Epithelial cell of prostate (primary cell): ENCODE results near the gene MMEL1.

ENCODE experiments used
- DNase-seq: peaks from one replicate; pipeline ENCODE4 v3.0.0-alpha.2; 2011; ENCODE audit warnings: low read depth, low spot score
- H3K27ac ChIP-seq: fragments of 450-650 bp; 2 replicates; pipeline ENCODE4 v1.5.1; 2017; ENCODE audit warnings: mild to moderate bottlenecking

The MMEL1 gene

GRCh38 chr1:2594001-2594640 is 38.7 kb downstream of the MMEL1 start:
- H3K27ac ChIP-seq, result no peak overlapping the region
- no peak for DNase-seq

- H3K27ac ChIP-seq, result no peak overlapping the region
- DNase-seq, result no peak
Observed at GRCh38 chr1:2593251-2593878, 39.5 kb downstream of the MMEL1 start.

GRCh38 chr1:2592672-2593071 is 40.1 kb downstream of the MMEL1 start:
- no peak overlapping the region for H3K27ac ChIP-seq
- no peak for DNase-seq

- H3K27ac ChIP-seq, result no peak overlapping the region
- no peak for DNase-seq
Observed at GRCh38 chr1:2591581-2592261, 41.1 kb downstream of the MMEL1 start.

DNA sequence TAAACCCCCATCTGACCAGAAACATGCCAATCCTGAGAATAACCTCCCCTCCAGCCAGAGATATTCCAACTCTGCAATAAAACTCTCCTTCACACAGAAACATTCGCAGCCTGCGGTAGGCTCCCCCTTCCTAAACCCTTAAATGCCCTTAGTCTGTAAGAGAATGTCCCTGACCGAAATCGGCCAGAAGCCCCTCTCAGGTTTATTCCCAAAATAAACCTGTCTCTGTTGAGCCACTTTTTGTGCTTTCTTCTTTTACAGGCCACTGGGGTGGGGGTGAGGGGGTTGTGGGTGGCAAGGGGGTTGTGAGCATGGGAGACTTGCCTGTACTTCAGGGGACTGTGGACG is 41.6 kb downstream of the MMEL1 start:
- no peak for DNase-seq
- no peak overlapping the region for H3K27ac ChIP-seq

- H3K27ac ChIP-seq, result no peak overlapping the region
- no peak for DNase-seq
Observed at GRCh38 chr1:2590233-2591141, 42.3 kb downstream of the MMEL1 start.

DNA sequence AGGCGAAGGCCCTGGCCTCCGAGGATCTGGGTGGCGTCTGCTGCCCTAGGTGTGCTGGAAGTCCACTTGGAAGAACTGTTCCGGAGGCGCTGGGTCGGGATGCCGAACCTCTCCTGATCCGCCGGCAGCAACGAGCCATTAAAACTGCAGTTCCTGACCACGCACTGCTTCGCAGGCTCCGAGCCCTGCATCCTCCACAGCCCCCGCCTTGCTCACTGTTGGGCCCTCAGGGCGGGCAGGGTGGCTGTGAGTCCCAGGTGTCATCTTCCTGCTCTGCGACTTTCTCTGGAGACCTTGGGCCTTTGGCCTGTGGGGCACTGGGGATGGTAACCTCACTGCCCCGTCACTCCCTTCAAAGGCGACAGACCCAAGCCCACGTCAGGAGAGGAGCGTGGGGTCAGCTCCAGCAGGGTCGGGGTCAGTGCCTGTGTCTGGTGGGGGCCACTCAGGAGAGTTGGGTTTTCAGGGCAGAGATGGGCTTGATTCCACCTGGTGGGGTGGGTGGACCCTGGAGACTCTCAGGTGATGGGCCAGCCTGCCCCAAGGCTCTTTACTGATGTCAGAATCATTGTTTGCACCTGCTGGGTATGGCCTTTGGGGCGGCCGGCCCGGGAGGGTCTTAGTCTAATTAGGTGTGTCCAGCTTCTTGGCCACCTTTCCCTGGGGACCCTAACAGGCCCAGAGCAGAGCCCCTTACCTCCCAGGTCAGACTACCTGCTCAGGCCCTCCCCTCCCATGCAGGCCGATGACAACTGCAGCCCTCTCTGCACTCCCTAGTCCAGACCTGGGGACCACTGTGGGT is 43.2 kb downstream of the MMEL1 start:
- H3K27ac ChIP-seq, result no peak overlapping the region

DNA sequence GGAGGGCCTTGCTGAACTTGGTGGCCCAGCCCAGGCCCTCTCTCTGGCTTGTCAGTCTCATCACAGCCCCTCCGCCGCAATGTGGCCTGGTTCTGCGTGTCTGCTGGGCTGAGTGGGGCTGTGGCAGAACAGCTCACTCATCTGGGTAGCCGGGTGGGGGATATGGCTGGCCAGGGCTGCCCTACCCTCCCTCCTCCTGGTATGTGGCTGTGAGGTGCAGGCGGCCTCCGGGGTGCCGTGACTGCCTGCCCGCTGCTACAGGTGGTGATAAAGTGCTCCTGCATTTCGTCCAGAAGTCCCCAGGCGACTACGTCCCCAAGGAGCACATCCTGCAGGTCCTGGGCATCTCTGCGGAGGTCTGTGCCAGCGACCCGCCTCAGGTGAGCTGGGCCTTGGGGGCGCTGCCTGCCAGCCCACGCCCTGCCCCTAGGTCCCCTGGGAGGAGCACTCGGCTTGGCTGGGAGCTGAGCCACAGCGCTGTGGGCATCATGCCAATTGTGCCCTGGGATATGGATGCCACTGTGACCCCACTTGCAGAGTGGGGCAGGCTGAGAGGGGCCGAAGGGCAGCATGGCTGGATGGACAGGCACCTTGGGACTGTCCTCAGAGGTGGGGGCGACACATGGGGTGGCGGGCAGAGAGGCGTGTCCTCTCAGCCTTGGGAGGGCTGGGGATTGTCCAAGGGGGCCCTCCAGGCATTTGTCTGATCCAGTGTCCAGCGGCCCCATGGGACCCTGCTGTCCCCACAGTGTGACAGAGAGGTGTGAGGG is 44.0 kb downstream of the MMEL1 start:
- H3K27ac ChIP-seq, result no peak overlapping the region
- DNase-seq, result no peak

More for the DNA sequence above, 43.2 kb downstream of the MMEL1 start:
- DNase-seq, result no peak

DNA sequence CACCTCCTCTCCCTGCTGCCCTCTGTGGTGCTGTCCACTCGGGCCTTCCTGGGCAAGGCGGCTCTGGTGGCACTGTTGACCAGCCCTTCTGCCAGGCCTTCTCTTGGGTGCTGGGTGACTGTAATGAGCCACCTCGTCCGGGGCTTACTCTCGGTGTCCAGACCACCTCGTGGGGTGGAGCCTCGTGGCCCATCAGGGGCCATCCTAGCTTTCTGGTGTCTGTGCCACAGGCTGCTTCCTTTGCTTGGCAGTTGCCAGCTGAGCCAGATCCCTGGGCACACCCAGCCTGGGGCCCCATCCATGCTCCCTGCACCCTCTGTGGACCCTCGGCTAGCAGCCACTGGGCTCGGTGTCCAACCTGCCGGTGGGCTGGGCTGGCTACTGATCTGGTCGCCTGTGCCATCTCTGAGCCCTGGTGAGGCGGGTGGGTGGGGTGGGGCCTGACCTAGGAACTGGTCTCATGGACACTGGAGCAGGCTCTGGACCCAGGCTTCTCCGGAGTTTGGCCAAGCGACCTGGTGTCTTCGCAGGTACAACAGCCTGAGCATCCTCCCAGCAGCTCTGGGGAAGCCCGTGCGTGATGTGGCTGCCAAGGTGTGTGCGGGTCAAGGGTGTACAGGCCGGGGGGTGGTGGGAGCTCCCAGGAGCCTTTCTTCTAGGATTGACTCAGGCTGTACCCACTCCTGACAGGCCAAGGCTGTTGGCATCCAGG is 44.8 kb downstream of the MMEL1 start:
- H3K27ac ChIP-seq, result no peak overlapping the region
- no peak for DNase-seq

DNA sequence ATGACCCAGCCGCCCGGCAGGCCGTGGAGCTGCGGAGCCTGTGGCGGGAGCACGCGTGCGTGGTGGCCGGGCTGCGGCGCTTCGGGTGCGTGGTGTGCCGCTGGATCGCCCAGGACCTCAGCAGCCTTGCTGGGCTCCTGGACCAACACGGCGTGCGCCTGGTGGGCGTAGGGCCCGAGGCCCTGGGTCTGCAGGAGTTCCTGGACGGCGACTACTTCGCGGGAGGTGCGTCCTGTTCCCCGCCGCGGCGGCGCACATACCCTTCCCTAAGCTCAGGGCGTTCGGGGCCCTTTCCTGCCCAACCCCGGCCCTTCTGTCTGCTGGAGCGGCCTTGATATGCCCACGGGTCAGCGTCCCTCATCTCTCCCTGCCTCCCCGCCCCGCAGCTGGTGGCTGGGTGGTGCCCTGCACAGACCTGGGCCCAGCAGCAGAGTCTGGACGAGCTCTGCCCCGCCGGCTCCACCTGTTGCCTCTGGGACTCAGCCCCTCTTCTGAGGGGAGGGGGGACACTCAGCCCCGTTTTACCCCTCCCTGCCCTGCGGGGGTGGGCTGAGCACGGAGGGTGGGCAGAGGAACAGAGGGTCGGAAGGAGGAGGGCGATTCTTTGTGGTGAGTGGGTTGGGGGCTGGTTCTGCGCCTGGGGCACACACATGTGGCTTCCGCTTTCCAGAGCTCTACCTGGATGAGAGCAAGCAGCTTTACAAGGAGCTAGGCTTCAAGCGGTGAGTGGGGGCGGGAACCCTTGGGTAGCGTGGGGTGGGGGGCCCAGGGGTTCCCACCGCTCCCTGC is 45.6 kb downstream of the MMEL1 start:
- no peak for DNase-seq
- peak overlapping the region; percentile 76 for H3K27ac ChIP-seq

- DNase-seq, result peak; percentile 95
- H3K27ac ChIP-seq, result peak within 1 kb of the TSS; percentile 76
Observed at GRCh38 chr1:2586154-2587070, 46.4 kb downstream of the MMEL1 start, which contains the start of gene PRXL2B. Gene PRXL2B (plus strand): TSS chr1:2586777. CDS start chr1:2586886, 109 bp downstream.

GRCh38 chr1:2585318-2586092 is 47.3 kb downstream of the MMEL1 start:
- no peak for DNase-seq
- H3K27ac ChIP-seq, result peak overlapping the region; percentile 76

GRCh38 chr1:2584686-2585317 is 48.0 kb downstream of the MMEL1 start:
- H3K27ac ChIP-seq, result no peak overlapping the region
- no peak for DNase-seq

GRCh38 chr1:2583871-2584351 is 48.9 kb downstream of the MMEL1 start:
- no peak for DNase-seq
- H3K27ac ChIP-seq, result no peak overlapping the region

DNA sequence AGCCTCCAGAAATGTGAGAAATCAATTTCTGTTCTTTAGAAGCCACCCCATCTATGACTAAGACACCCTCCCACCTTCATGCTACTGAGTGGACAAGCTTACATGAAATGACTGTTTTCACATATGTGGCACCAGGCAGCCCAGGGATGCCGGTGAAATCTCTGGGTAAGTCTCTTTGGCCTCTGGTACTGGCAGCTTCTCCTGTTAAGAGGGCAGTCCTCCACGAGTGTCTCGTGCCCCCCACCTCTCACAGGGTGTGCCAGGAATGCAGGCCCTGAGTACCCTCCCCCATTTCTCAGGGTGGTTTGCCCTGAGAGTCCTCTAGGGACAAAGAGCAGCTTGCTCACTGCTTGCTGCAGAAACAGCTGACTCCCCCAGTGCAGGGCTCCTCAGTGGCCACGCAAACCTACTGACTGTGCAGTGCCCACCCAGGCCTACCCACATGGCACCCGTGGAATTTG is 49.5 kb downstream of the MMEL1 start:
- no peak overlapping the region for H3K27ac ChIP-seq
- no peak for DNase-seq
